NCI-H187 treated with DMSO at 0.1 percent for 48 hours (cell line): ENCODE results near the gene TBC1D1.

Source experiments
- DNase-seq: peaks from one replicate; lab custom pipeline; 2025; lab: John Stamatoyannopoulos, UW

Gene TBC1D1

GRCh38 chr4:37991623-37992410 is 100.9 kb downstream of the TBC1D1 start:
- no peak for DNase-seq

GRCh38 chr4:37993806-37994205 is 102.9 kb downstream of the TBC1D1 start:
- no peak for DNase-seq

- no peak for DNase-seq
Observed at GRCh38 chr4:37994569-37994968, 103.7 kb downstream of the TBC1D1 start.

- no peak for DNase-seq
Observed at GRCh38 chr4:37995299-37995821, 104.5 kb downstream of the TBC1D1 start.

GRCh38 chr4:37995981-37996775 is 105.3 kb downstream of the TBC1D1 start:
- DNase-seq, result no peak

GRCh38 chr4:37998226-37998625 is 107.3 kb downstream of the TBC1D1 start:
- no peak for DNase-seq

GRCh38 chr4:37999000-37999716 is 108.3 kb downstream of the TBC1D1 start:
- DNase-seq, result no peak

- no peak for DNase-seq
Observed at GRCh38 chr4:37999965-38000364, 109.1 kb downstream of the TBC1D1 start.

GRCh38 chr4:38001927-38002326 is 111.0 kb downstream of the TBC1D1 start:
- DNase-seq, result no peak

- DNase-seq, result no peak
Observed at GRCh38 chr4:38002451-38003071, 111.7 kb downstream of the TBC1D1 start.

GRCh38 chr4:38003102-38003501 is 112.2 kb downstream of the TBC1D1 start:
- no peak for DNase-seq

GRCh38 chr4:38003628-38004027 is 112.7 kb downstream of the TBC1D1 start:
- no peak for DNase-seq

- DNase-seq, result no peak
Observed at GRCh38 chr4:38004062-38004461, 113.2 kb downstream of the TBC1D1 start.

GRCh38 chr4:38004887-38005286 is 114.0 kb downstream of the TBC1D1 start:
- DNase-seq, result no peak

- DNase-seq, result no peak
Observed at GRCh38 chr4:38005637-38006036, 114.8 kb downstream of the TBC1D1 start.

- no peak for DNase-seq
Observed at GRCh38 chr4:38007645-38008044, 116.8 kb downstream of the TBC1D1 start.

GRCh38 chr4:38008571-38009021 is 117.7 kb downstream of the TBC1D1 start:
- DNase-seq, result no peak

- DNase-seq, result no peak
Observed at GRCh38 chr4:38009421-38009820, 118.5 kb downstream of the TBC1D1 start.

GRCh38 chr4:38009949-38010348 is 119.1 kb downstream of the TBC1D1 start:
- no peak for DNase-seq

- no peak for DNase-seq
Observed at GRCh38 chr4:38011511-38012162, 120.8 kb downstream of the TBC1D1 start.
